ENCODE data around the gene TMEM45B. TPM values are rescaled to one million over a fixed set of nuclear protein-coding genes. Genes with fewer than 3 reads are reported as not detected.
"Not testable (repeated sequence)": the region's sequence is repeated elsewhere in the genome, so short reads cannot be mapped to it uniquely, and the experiment has no call there.

The TMEM45B gene
- total and polyA plus RNA-seq, 2 experiments from 2014 or later: 97.2 to 114 TPM

DNA sequence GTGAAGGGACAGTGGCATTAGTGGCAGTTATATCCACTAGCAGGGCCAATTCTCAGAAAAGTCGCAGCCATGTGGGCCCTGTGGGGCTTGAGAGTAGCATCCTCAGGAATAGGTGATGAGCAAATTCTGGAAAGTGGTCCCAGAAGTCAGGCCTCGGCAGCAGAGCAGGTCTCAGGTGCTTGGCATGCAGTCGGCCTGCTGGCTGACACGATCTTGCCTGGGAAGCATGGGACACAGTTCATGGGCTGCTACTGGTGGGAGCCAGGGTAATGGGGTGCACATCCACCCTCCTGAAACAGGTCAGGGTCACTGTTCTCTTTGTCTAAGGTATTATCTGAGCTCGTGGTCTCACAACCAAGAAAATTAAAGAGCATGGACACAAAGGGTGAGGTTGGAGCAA is 36.8 kb upstream of the TMEM45B start:
- Histone ChIP-seq H3K27ac (peak overlapping the region; percentile 80), H3K4me3 (no peak overlapping the region), H3K4me1 (ENCODE audit: insufficient read depth) (peaks cover 21% of the 10 kb centered on the region), H3K79me2 (no peaks in the 10 kb centered on the region), H3K9me3 (ENCODE audit: low read depth) (no peaks in the 10 kb centered on the region), H4K20me1 (ENCODE audit: insufficient read depth, poor library complexity, severe bottlenecking) (no peaks in the 10 kb centered on the region), H3K4me2 (peak overlapping the region; percentile 69), H3K9me2 (replicated peaks; ENCODE audit: insufficient read depth) (no peaks in the 10 kb centered on the region), H3K36me3 (replicated peaks; ENCODE audit: insufficient read depth, low read depth) (no peaks in the 10 kb centered on the region), H2AFZ (peak overlapping the region; percentile 38), H3K27me3 (no peaks in the 10 kb centered on the region)
- no peak for DNase-seq (ENCODE audit: low spot score)
- 67% methylated on average over 5 of the region's 5 CpGs for WGBS (ENCODE audit: low lambda C conversion rate, missing lambda C conversion rate)
- TF ChIP-seq EZH2phosphoT487 (IDR thresholded peaks at IDR 0.05; ENCODE audit: low read depth, severe bottlenecking, unreplicated experiment) (no peak), EZH2 (IDR thresholded peaks at IDR 0.05; ENCODE audit: borderline replicate concordance) (no peak)
- TF ChIP-seq, protein P1, sequence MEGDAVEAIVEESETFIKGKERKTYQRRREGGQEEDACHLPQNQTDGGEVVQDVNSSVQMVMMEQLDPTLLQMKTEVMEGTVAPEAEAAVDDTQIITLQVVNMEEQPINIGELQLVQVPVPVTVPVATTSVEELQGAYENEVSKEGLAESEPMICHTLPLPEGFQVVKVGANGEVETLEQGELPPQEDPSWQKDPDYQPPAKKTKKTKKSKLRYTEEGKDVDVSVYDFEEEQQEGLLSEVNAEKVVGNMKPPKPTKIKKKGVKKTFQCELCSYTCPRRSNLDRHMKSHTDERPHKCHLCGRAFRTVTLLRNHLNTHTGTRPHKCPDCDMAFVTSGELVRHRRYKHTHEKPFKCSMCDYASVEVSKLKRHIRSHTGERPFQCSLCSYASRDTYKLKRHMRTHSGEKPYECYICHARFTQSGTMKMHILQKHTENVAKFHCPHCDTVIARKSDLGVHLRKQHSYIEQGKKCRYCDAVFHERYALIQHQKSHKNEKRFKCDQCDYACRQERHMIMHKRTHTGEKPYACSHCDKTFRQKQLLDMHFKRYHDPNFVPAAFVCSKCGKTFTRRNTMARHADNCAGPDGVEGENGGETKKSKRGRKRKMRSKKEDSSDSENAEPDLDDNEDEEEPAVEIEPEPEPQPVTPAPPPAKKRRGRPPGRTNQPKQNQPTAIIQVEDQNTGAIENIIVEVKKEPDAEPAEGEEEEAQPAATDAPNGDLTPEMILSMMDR (IDR thresholded peaks at IDR 0.05; ENCODE audit: poor library complexity): no peak

DNA sequence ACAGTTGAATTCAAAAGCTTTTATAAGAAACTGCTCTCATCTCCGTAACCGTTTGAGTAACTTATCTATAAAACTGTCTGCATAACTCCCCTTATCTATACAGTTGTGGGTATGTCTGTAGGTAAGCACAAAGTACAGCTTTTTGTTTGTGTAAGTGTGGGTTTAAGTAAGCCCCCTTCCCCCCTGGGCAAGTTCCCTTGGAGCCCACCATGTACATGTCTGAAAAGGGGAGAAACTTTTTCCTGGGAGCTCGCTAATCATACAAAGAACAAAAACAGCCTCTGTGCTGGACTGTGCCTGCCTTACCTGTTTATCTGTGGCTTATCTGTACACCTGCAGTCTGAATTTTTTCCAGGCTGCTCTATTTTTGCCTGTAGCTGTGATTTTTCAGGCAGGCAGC is 36.3 kb upstream of the TMEM45B start:
- H3K4me3 ChIP-seq: no peak overlapping the region
- WGBS (ENCODE audit: low lambda C conversion rate, missing lambda C conversion rate): 28% methylated on average over 3 of the region's 3 CpGs
- H2AFZ ChIP-seq: peak overlapping the region; percentile 38

DNA sequence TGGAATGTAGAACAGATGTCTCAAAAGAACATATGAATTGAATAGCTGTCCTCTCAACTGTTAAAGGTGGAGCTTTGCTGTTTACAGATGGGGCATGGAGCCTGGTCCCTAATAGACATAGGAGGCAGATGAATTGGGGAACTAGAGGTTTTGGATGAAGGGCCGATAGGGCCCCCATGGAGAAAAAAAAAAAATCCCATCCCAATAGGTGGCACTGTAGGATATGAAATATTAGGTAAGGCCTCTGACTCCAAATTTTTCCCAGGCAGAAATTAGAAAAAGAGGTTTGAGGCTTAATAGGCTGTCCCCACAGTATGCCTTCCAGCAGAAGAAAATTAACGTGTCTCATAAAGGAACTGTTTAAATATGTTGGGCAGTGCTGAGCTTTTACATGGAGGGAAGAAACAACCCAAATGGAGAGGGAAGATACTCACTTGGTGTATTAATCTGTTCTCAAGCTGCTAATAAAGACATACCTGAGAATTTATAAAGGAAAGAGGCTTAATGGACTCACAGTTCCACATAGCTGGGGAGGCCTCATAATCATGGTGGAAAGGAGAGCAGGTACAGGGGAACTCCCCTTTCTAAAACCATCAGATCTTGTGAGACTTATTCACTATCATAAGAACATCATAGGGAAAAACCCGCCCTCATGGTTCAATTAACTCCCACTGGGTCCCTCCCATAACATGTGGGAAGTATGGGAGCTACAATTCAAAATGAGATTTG is 30.1 kb upstream of the TMEM45B start:
- no peak for TF ChIP-seq EZH2 (IDR thresholded peaks at IDR 0.05; ENCODE audit: borderline replicate concordance)
- TF ChIP-seq, protein P1 (IDR thresholded peaks at IDR 0.05; ENCODE audit: poor library complexity): peak; percentile 42
- WGBS (ENCODE audit: low lambda C conversion rate, missing lambda C conversion rate): 79% methylated on average over 3 of the region's 3 CpGs
- Histone ChIP-seq H3K27me3 (no peaks in the 10 kb centered on the region), H3K4me3 (no peak overlapping the region), H3K4me2 (no peak overlapping the region), H3K9me3 (ENCODE audit: low read depth) (no peaks in the 10 kb centered on the region), H3K36me3 (replicated peaks; ENCODE audit: insufficient read depth, low read depth) (no peaks in the 10 kb centered on the region), H4K20me1 (ENCODE audit: insufficient read depth, poor library complexity, severe bottlenecking) (no peaks in the 10 kb centered on the region), H3K79me2 (no peaks in the 10 kb centered on the region), H3K27ac (no peak overlapping the region), H3K4me1 (ENCODE audit: insufficient read depth) (peaks cover 4% of the 10 kb centered on the region), H2AFZ (no peak overlapping the region), H3K9me2 (replicated peaks; ENCODE audit: insufficient read depth) (no peaks in the 10 kb centered on the region)
- no peak for DNase-seq (ENCODE audit: low spot score)

More for the DNA sequence above, 36.3 kb upstream of the TMEM45B start:
- Histone ChIP-seq H3K27ac (peak overlapping the region; percentile 80), H3K27me3 (no peaks in the 10 kb centered on the region), H3K36me3 (replicated peaks; ENCODE audit: insufficient read depth, low read depth) (no peaks in the 10 kb centered on the region), H3K9me2 (replicated peaks; ENCODE audit: insufficient read depth) (no peaks in the 10 kb centered on the region), H3K9me3 (ENCODE audit: low read depth) (no peaks in the 10 kb centered on the region), H3K79me2 (no peaks in the 10 kb centered on the region), H3K4me1 (ENCODE audit: insufficient read depth) (peaks cover 21% of the 10 kb centered on the region), H4K20me1 (ENCODE audit: insufficient read depth, poor library complexity, severe bottlenecking) (no peaks in the 10 kb centered on the region), H3K4me2 (peak overlapping the region; percentile 69)
- TF ChIP-seq, protein P1 (IDR thresholded peaks at IDR 0.05; ENCODE audit: poor library complexity): no peak
- no peak for TF ChIP-seq EZH2phosphoT487 (IDR thresholded peaks at IDR 0.05; ENCODE audit: low read depth, severe bottlenecking, unreplicated experiment)
- no peak for TF ChIP-seq EZH2 (IDR thresholded peaks at IDR 0.05; ENCODE audit: borderline replicate concordance)
- DNase-seq (ENCODE audit: low spot score): no peak

DNA sequence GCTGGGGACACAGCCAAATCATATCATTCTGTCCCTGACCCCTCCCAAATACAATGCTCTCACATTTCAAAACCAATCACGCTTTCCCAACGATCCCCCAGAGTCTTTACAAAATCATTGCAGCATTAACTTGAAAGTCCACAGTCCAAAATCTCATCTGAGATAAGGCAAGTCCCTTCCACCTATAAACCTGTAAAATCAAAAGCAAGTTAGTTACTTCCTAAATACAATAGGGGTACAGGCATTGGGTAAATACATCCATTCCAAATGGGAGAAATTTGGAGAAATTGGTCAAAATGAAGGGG is 29.6 kb upstream of the TMEM45B start:
- H3K79me2 ChIP-seq; H3K4me1 ChIP-seq (ENCODE audit: insufficient read depth); H3K4me3 ChIP-seq; H3K4me2 ChIP-seq; H2AFZ ChIP-seq; H3K27ac ChIP-seq; H3K27me3 ChIP-seq; H4K20me1 ChIP-seq (ENCODE audit: insufficient read depth, poor library complexity, severe bottlenecking); H3K9me3 ChIP-seq (ENCODE audit: low read depth); DNase-seq (ENCODE audit: low spot score); H3K36me3 ChIP-seq (replicated peaks; ENCODE audit: insufficient read depth, low read depth); H3K9me2 ChIP-seq (replicated peaks; ENCODE audit: insufficient read depth): not testable (repeated sequence)
- WGBS (ENCODE audit: low lambda C conversion rate, missing lambda C conversion rate): 57% methylated on average over 2 of the region's 2 CpGs

Measured in hepatocyte (in vitro differentiated cells).